Astrocyte (in vitro differentiated cells and primary cell): ENCODE data around the gene ROBO3. TPM values are rescaled to one million over a fixed set of nuclear protein-coding genes. Genes with fewer than 3 reads are reported as not detected.

Experiments used
- DNase-seq: peaks from one replicate; pipeline ENCODE4 v3.0.0-alpha.2; 2010; ENCODE audit warnings: low read depth
- FAIRE-seq: peaks from 2 replicates; lab custom pipeline; 2011; peaks lifted over from hg19 to GRCh38; lab: Jason Lieb, UNC
- H2AFZ ChIP-seq: 2 replicates; pipeline ENCODE4 v1.6.0; 2012; ENCODE audit warnings: low read depth, low read length, inconsistent platforms
- H3K27ac ChIP-seq: 2 replicates; pipeline ENCODE4 v1.5.1; 2011; ENCODE audit warnings: low read depth, low read length, inconsistent platforms
- H3K27me3 ChIP-seq: 2 replicates; pipeline ENCODE4 v1.6.0; 2011; ENCODE audit warnings: low read length, inconsistent platforms; ENCODE audit not compliant: insufficient read depth
- H3K36me3 ChIP-seq: 2 replicates; pipeline ENCODE4 v1.5.1; 2011; ENCODE audit warnings: low read length, inconsistent platforms; ENCODE audit not compliant: insufficient read depth
- H3K4me1 ChIP-seq: 2 replicates; pipeline ENCODE4 v1.5.1; 2011; ENCODE audit warnings: low read length, inconsistent platforms; ENCODE audit not compliant: insufficient read depth
- H3K4me2 ChIP-seq: 2 replicates; pipeline ENCODE4 v1.6.0; 2012; ENCODE audit warnings: low read length, inconsistent platforms
- H3K4me3 ChIP-seq: 2 replicates; pipeline ENCODE4 v1.5.1; 2011; ENCODE audit warnings: low read depth, mild to moderate bottlenecking, low read length, inconsistent platforms; ENCODE audit not compliant: insufficient read depth
- H3K79me2 ChIP-seq: 2 replicates; pipeline ENCODE4 v1.6.0; 2012; ENCODE audit warnings: mild to moderate bottlenecking, low read length, inconsistent platforms; ENCODE audit not compliant: insufficient read depth
- H3K9ac ChIP-seq: 2 replicates; pipeline ENCODE4 v1.6.0; 2012; ENCODE audit warnings: mild to moderate bottlenecking, low read length, inconsistent platforms
- H3K9me3 ChIP-seq: 2 replicates; pipeline ENCODE4 v1.5.1; 2012; ENCODE audit warnings: low read depth, mild to moderate bottlenecking, low read length, inconsistent platforms; ENCODE audit not compliant: insufficient read depth
- H4K20me1 ChIP-seq: 2 replicates; pipeline ENCODE4 v1.6.0; 2012; ENCODE audit warnings: low read length, inconsistent platforms; ENCODE audit not compliant: insufficient read depth
- H3K27ac Mint-ChIP-seq: one replicate; pipeline ENCODE4 v1.8.0; 2021; ENCODE audit warnings: mild to moderate bottlenecking, mixed read lengths; ENCODE audit not compliant: unreplicated experiment
- H3K27me3 Mint-ChIP-seq: one replicate; pipeline ENCODE4 v1.8.0; 2021; ENCODE audit warnings: low read depth, mixed read lengths; ENCODE audit not compliant: unreplicated experiment
- H3K36me3 Mint-ChIP-seq: one replicate; pipeline ENCODE4 v1.8.0; 2021; ENCODE audit warnings: low read depth, mixed read lengths; ENCODE audit not compliant: unreplicated experiment
- H3K4me1 Mint-ChIP-seq: one replicate; pipeline ENCODE4 v1.8.0; 2021; ENCODE audit warnings: low read depth, mixed read lengths; ENCODE audit not compliant: unreplicated experiment
- H3K4me3 Mint-ChIP-seq: one replicate; pipeline ENCODE4 v1.8.0; 2021; ENCODE audit warnings: mild to moderate bottlenecking, moderate library complexity, mixed read lengths; ENCODE audit not compliant: unreplicated experiment
- H3K9me3 Mint-ChIP-seq: one replicate; pipeline ENCODE4 v1.8.0; 2021; ENCODE audit warnings: mild to moderate bottlenecking, mixed read lengths; ENCODE audit not compliant: unreplicated experiment
- CTCF ChIP-seq: IDR thresholded peaks from 2 replicates; pipeline ENCODE4 v1.5.1; 2011; ENCODE audit warnings: low read depth, mild to moderate bottlenecking, inconsistent platforms, low read length, moderate library complexity; ENCODE audit not compliant: insufficient read depth
- EZH2 ChIP-seq: IDR thresholded peaks from 2 replicates; pipeline ENCODE4 v1.6.1; 2012; ENCODE audit warnings: mild to moderate bottlenecking, low read length, inconsistent platforms; ENCODE audit not compliant: insufficient read depth
- total RNA-seq: library from RNA; stranded (reverse); gene quantifications from 2 replicates; pipeline ENCODE4 v1.2.1, GENCODE V29; 2021

ROBO3 gene
- total RNA-seq, 1 donor from 2014 or later, result 12.9 TPM

GRCh38 chr11:124821995-124822730, 43.1 kb upstream of the ROBO3 start:
- no peaks in the 10 kb centered on the region for H3K4me1 Mint-ChIP-seq
- Histone ChIP-seq H3K4me1 (no peaks in the 10 kb centered on the region), H3K4me2 (no peak overlapping the region), H3K79me2 (no peaks in the 10 kb centered on the region), H3K27ac (no peak overlapping the region), H3K27me3 (peaks cover 33% of the 10 kb centered on the region), H4K20me1 (no peaks in the 10 kb centered on the region), H3K9ac (no peak overlapping the region), H3K9me3 (peaks cover 3% of the 10 kb centered on the region), H3K36me3 (no peaks in the 10 kb centered on the region), H3K4me3 (no peak overlapping the region), H2AFZ (no peak overlapping the region)
- TF ChIP-seq CTCF (no peak), EZH2 (no peak)
- DNase-seq (no peak), FAIRE-seq (no peak)
- no peaks in the 10 kb centered on the region for H3K36me3 Mint-ChIP-seq
- no peak overlapping the region for H3K4me3 Mint-ChIP-seq
- H3K9me3 Mint-ChIP-seq, result peaks cover 6% of the 10 kb centered on the region
- peaks cover 39% of the 10 kb centered on the region for H3K27me3 Mint-ChIP-seq
- H3K27ac Mint-ChIP-seq, result no peak overlapping the region

- Histone ChIP-seq H3K4me2 (no peak overlapping the region), H3K9me3 (peaks cover 3% of the 10 kb centered on the region), H3K4me3 (no peak overlapping the region), H3K27ac (no peak overlapping the region), H3K4me1 (no peaks in the 10 kb centered on the region), H3K36me3 (no peaks in the 10 kb centered on the region), H3K79me2 (no peaks in the 10 kb centered on the region), H2AFZ (no peak overlapping the region), H3K27me3 (peaks cover 29% of the 10 kb centered on the region), H4K20me1 (no peaks in the 10 kb centered on the region), H3K9ac (no peak overlapping the region)
- TF ChIP-seq CTCF, result no peak
- TF ChIP-seq EZH2, result no peak
- Mint-ChIP-seq H3K9me3 (no peaks in the 10 kb centered on the region), H3K36me3 (no peaks in the 10 kb centered on the region), H3K4me3 (no peak overlapping the region), H3K27ac (no peak overlapping the region), H3K4me1 (no peaks in the 10 kb centered on the region), H3K27me3 (peaks cover 28% of the 10 kb centered on the region)
- FAIRE-seq, result no peak
- no peak for DNase-seq
Measured at GRCh38 chr11:124823512-124824376, 41.5 kb upstream of the ROBO3 start.
